Muscle of back (tissue), 11 donors: ENCODE data around the gene MGMT. TPM values are rescaled to one million over a fixed set of nuclear protein-coding genes. Genes with fewer than 3 reads are reported as not detected.

ENCODE experiments used
- DNase-seq, 3 donors: peaks; one replicate each; pipeline versions ENCODE4 v3.0.0 to v3.0.0-alpha.2; 2013
- polyA plus RNA-seq, 10 donors: library from polyadenylated mRNA; unstranded; fragments of 120-200 nt; gene quantifications; one replicate each; pipeline ENCODE4 v1.2.1, GENCODE V29; 2013; ENCODE audit not compliant: insufficient read length in 10 of 10

Gene MGMT
- polyA plus RNA-seq, 10 donors: 10.7 to 19.2 (median 13.8) TPM

DNA sequence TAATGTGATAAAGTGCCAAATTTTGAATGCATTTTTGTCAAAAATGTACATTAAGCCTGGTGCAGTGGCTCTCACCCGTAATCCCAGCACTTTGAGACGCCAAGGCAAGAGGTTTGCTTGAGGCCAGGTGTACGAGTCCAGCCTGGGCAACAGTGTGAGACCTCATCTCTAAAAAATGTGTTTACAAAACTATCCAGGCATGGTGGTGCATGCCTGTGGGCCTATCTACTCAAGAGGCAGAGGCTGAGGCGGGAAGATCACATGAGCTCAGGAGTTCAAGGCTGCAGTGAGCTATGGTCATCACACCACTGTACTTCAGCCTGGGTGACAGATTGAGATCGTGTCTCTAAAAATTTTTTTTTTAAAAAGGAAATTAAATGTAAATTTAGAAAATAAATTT, 18.5 kb upstream of the MGMT start:
- DNase-seq: no peak

DNA sequence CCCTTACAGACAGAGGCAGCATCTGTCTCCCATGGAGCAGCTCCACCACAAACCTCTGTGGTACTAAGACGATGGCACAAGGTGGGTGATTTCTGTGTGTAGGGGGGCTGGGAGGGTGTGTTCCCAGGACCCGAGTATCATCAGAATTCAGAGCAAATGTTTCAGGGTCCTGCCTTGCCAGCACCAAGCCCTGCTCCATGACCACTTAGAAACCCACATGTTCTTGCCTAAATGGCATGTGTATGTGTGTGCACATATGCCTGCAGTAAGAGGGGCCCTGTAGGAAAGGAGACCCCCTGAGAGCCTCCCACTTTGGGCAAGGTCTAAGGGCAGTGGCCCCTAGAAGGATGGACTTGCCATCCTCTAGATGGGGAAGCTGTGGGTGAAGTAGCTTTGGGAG, 17.1 kb upstream of the MGMT start:
- no peak for DNase-seq

DNA sequence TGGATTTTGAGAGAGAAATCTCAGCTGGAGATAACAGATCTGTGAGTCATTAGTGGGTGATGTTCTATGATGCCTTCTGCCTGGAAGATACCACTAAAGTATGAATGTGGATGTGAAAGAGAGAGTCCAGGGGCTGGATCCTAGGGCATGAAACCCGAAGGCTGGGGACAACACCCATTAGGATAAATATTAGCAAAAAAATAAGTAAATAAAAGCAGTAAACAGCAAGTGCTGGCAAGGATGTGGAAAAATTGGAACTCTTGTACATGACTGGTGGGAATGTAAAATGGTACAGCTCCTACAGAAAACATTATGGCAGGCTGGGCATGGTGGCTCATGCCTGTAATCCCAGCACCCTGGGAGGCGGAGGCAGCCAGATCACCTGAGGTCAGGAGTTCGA, 16.6 kb upstream of the MGMT start:
- DNase-seq: no peak

DNA sequence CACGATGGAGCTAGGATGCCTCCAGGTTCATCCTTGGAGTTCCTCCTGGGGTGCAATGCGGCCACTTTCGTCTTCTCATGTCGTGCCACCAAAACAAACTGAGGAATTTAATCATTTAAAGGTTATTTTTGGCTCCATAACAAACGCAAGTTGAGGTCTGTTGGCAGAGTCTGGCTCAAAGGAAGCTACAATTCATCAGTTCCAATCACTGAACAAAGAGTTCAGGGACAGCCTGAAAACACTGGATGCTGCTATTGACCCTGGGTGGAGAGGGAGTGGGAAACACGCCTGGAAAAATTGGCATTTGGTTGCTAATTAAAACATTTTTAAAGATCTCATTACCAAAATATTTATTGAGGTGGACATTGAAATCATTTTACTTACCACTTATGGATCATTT, 11.4 kb upstream of the MGMT start:
- DNase-seq: no peak

DNA sequence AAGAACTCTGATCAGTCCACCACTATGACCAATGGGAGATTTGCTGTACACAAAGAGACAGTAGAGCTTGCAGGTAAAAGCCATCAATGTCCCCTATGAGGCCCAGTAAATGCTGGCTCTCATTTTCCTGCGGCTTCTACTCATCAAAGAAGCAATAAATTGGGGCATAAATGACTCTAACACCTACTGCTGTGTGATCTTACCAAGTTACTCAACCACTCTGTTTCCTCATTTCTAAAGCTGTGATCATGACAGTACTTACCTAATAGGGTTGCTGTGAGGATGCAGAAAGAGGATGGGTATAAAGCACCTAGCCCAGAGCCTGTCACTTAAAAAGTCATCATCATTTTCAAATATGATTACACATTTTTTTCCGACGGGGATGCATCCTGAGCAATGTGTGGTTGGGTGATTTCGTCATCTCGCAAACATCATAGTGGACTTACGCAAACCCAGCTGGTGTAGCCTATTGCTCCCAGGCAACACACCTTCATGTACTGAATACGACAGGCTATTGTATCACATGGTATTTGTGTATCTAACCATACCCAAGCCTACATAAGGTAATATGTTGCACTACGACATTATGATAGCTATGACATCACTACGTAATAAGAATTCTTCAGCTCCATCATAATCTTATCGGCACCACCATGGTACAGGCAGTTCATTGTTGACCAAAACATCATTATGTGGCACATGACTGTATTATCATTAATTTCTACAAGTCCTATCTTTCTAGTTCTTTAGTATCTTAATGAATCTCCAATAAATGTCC, 7.1 kb upstream of the MGMT start:
- no peak for DNase-seq

DNA sequence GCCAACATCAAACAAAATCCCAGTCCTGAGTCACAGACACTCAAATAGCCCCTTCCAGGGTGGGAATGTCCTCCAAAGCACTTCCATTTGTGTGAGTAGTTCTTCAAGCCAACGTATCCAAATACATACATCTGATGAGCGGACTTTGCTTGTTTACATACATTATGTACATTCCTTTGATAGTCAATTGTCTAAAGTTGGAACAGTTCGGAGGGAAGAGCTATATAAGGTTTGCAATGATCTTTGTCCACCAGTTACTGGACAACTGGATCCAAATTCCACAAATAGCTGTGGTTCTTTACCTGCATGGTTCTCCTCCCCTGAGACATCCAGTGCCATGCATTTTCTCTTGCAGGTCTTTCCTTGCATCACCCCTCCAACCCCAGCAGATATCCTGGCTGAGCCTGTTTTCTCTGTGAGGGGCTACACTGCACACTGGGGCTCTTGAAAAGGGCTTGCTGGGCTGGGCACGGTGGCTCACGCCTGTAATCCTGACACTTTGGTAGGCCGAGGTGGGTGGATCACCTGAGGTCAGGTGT, 4.7 kb upstream of the MGMT start:
- DNase-seq: no peak

DNA sequence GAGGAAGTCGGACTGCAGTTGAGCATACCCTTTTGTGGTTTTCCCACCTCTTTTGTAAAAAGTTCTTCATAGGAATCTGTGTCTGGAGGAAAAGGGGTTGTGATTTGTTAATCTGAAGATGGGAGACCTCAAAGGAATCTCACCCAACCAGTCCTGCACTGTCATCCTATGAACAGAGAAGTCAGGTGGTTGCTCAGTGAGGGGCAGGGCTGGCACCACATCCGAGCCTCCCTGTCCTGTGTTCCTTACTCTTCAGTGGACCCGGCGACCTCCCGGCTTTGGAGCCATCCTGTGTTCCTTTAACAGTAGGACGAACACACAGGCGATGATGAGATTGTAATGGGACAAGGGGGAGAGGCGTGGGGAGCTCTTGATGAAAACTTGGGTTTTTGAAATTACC, 2.8 kb upstream of the MGMT start:
- no peak for DNase-seq

DNA sequence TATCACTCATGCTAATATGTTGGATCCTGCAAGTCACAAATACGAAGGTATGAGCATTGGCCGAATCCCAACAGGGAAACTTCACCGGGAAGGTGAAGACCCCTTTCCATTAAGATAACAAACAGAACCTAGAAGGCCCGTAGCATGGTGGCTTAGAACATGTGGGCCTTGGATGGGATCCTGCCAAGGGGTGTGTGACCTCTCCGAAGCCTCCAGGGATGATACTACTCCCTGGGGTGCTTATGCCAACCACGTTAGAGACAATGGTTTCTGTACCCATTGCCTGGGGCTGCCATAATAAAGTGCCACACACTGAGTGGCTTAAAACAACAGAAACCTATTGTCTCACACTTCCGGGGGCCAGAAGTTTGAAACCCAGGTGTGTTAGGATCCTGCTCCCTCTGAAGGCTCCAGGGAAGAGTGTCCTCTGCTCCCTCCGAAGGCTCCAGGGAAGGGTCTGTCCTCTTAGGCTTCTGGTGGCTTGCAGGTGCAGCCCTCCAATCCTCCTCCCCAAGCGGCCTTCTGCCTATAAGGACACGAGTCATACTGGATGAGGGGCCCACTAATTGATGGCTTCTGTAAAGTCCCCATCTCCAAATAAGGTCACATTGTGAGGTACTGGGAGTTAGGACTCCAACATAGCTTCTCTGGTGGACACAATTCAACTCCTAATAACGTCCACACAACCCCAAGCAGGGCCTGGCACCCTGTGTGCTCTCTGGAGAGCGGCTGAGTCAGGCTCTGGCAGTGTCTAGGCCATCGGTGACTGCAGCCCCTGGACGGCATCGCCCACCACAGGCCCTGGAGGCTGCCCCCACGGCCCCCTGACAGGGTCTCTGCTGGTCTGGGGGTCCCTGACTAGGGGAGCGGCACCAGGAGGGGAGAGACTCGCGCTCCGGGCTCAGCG, 992 bp upstream of the MGMT start:
- DNase-seq: no peak

DNA sequence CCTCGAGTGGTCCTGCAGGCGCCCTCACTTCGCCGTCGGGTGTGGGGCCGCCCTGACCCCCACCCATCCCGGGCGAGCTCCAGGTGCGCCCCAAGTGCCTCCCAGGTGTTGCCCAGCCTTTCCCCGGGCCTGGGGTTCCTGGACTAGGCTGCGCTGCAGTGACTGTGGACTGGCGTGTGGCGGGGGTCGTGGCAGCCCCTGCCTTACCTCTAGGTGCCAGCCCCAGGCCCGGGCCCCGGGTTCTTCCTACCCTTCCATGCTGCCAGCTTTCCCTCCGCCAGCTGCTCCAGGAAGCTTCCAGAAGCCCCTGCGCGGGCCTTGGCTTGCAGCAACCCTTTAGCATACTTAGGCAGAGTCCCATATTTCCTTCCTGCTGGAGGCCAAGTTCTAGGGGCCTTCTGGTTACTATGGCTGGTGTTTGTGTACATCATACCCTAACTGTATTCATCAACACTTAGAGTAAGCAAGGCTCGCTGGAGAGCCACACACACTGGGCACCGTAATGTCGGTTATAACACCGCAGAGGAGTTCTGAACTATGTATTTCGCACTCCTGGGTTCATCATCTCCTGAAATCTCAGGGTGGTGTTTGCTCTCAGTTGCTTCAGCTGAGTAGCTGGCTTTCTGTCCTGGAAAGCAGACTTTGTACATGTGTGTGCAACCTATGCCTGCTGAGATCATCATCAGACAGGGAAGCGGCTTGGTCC, 471 bp downstream of the MGMT start:
- peak; percentile 27 to 88 (median 63) for DNase-seq

DNA sequence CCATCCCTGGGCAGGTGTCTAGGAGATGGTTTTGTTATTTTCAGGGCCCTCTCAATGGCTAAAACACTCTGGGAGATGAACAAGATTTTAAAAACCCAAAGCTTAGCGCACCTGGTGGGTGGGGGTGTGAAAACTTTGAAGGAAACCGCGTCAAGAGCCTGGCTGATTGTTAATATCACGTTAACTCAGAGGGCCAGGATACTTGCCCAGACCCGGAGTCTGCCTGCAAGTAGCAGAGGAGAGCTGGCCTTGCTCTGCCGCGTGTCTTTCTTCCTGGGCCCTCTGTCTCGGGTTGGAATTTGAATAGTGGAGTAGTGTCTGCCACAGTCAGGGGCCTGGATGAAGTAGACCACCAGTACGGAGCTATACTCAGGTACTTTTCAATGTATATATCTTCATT, 1.1 kb downstream of the MGMT start:
- DNase-seq: no peak

DNA sequence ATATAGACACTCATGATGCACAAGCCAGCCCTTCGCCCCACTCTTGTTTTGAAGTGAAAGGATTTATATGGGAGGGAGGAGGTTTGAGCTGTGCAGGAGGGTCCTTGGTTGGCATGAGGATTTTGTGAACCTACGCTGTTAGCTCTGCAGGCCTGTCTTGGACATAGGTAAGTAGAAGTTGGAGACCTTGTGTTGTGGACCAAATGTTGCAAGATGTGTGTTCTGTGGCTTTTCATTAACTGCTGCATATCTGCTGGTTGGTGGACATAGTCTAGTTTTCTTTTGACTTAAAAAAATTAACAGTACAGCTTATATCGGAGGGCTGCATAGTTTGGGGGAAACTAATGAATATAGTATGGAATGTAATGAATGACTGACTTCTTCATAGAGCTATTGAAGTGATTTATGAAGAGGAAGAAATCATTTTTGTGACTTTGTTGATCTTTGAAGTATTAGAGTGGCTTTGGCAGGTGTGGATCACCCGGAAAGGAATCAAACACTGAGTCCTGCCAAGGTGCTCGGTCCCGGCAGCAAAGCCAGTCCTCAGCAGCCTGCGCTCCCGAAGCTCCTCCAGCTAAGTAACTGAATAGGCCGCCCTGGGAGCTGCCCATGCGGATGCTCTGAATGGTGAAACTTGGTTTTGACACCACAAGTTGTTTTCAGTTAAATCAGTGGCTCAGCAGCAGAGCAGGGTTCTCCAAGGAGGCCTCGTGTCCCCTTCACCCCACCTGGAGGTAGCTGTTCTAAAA, 3.2 kb downstream of the MGMT start:
- DNase-seq: no peak

DNA sequence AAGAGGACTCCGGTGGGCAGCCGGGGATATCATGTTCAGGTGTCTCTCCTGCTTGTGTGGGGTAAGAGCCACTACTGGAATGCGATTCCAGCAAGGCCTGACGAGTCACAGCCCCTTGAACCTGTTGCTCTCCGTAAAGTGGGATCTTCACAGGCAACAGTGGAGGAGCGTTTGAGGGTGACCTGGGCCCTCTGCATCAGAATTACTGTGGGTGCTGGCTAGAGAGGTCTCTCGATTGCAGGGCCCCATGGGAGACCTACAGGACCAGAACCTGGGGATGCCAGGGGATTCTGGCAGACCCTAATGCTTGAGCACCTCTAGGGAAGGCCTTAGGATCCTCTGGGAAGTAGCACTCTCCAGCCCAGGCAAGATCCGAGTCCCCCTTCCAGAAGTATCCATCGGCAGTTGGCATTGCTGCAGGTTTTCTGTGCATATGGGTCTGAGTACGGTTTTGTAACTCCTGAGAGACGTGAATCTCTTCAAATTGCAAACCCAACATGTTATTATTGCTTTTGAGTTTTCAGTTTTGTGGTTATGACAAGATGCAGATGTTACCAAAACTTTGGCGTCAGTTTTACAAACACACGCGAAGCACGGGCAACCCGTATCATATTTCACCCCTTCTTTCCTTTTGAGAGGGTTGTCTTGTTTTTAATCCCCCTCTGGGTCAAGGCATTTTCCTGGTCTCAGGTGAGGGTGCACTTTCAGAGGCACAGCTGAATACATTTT, 4.6 kb downstream of the MGMT start:
- no peak for DNase-seq

DNA sequence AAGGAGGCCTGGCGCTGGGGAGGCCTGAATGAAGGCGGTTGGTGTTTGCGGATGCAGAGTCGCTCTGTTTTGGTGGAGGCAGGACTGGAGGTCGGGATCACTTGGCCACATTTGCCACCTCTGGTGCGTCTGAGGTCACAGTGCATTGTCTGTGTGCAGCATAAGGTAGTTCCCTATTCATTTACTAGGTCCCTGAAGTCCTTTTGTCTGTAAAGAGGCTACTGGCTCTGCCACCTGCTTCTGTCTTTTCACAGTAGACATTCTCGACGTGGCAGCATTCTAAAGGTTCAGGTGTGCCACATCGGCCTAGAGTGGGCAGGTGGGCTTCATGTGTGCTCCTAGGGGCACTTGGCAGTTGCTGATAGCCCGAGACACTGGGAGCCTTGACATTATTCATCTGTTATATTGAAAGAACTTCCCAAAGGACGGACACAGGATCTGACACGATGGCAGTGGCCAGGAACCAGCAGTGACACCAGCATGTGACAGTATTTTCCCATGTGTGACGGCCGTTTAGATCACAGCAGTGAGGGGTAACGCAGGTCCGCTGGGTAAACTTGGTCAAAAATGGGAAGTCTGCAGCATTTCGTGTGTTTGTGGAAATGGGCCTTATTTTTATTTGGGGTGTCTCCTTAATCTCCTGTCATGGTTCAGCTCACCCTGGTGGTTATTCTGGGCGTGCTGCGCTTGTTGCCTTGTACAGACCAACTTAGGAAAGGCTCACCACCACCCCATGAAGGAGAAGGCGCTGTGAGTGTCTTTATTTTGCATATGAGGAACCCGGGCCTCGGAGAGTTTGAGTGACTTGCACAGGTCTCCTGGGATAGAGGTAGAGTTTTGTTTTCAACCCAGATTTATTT, 5.9 kb downstream of the MGMT start:
- no peak for DNase-seq

DNA sequence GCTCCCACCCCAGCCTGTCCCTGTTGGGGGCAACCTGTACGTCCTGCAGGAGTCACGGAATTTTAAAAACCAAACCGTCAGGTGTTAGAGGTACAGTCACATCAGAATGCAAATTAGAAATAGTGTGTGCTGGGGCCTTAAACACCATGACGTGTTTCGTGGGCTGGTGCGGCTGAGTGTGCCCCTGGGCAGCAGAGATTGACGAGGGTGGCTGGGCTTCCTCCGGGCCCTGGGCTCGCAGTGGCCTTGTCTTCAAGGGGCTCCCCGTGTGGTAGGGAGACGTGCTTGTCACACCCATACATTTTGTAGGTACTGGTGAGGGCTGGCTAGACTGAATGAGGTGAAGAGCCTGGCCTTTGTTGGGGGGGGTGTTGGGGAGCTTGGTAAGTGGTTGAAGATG, 7.6 kb downstream of the MGMT start:
- DNase-seq: no peak

DNA sequence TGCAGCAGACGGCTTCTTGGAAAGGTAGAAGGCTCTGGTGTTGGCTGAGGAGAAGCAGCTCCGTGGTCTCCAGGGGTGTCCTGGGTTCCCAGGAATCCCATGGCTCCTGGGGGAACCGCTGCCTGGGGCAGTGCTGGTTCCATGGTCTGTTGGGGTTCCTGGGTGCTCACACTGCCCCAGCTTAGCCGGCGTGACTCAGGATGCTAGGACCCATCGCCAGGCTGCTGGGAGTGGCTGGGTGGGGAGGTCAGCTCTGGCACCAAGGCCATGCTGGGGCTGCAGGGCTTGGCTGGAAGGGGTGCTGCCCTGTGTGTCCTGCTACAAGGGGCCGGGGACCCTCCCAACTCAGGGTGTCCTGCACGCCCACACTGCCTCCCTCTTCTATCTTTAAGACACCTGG, 9.4 kb downstream of the MGMT start:
- DNase-seq: no peak

DNA sequence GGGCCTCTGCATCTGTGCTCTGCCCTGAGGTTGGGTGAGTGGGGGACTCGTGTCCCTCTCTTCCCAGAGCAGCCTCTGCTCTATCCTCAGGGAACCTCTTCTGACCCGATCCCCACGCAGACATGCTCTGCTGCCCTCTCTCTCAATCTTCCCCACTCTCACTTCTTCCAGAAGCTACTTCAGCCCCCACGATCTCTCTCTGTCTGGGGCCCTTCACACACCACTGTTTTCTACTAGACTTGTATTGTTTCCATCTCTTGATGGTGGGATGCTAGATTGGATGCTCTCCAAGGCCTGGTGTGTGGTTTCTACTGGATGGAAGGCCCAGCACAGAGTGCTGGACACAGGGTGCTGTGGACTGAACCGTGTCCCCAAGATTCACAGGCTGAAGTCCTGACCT, 10.0 kb downstream of the MGMT start:
- no peak for DNase-seq

DNA sequence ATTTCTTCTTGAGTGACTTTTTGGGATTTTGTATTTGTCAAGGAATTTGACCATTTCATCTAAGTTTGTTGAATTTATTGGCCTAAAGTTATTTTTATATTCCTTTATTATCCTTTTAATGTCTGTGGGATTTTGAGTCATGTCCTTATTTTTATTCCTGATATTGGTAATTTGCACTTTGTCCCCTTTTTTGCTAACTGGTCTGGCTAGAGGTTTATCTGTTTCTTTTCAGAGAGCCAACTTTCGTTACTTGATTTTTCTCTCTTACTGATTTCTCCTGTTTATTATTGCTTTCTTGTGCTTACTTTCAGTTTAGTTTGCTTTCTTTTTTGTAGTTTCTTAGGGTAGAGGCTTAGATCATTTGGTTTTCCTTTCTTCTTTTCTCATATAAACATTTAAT, 14.6 kb downstream of the MGMT start:
- no peak for DNase-seq

DNA sequence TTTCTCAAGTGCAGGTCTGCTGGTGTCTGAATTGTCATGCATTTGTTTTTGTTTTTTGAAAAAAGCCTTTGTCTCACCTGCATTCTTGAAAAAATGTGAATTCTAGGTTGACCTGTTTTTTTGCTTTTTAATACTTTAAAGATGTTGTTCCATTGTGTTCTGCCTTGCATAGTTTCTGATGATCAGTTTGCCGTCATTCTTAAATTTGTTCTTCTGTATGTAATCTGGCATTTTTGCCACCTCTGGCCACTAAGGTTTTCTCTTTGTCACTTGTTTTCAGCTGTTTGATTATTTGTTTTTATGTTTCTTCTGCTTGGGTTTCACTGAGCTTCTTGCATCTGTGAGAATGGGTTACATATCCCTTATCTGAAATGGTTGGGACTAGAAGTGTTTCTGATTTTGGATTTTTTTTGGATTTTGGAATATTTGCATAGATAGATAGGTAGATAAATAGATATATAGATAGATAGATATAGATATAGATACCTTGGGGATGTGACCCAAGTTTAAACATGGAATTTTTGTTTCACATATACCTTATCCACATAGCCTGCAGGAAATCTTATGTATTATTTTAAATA, 16.5 kb downstream of the MGMT start:
- DNase-seq: no peak

DNA sequence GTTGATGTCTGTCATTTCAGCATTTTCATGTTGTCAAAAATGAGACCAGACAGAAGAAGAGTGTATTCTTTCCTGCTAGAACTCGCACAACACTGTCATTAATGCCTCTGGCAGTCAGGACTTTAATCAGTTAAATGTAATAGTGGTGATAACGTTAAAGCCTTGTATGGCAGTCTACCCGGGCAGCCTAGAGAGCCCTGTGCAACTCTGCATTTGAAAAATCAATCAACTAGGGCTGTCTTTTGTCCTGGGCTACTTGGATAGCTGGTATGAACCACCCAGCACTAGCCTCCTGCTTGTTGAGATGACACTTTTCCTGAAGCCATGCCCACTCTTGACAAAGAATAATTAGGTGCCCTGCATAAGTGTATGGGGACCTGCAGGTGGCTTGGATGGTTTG, 19.8 kb downstream of the MGMT start:
- no peak for DNase-seq
